GM19455 (cell line): ENCODE results near the gene FURIN.
A peak's percentile ranks its signal among the peaks of the same experiment; 100 is the strongest.
"Not testable (repeated sequence)": the region's sequence is repeated elsewhere in the genome, so short reads cannot be mapped to it uniquely, and the experiment has no call there.

Experiments
- ATAC-seq: cut with Tn5 transposase; IDR thresholded peaks from one replicate; pipeline ENCODE4 v1.9.1; 2021; ENCODE audit not compliant: unreplicated experiment

FURIN gene

DNA sequence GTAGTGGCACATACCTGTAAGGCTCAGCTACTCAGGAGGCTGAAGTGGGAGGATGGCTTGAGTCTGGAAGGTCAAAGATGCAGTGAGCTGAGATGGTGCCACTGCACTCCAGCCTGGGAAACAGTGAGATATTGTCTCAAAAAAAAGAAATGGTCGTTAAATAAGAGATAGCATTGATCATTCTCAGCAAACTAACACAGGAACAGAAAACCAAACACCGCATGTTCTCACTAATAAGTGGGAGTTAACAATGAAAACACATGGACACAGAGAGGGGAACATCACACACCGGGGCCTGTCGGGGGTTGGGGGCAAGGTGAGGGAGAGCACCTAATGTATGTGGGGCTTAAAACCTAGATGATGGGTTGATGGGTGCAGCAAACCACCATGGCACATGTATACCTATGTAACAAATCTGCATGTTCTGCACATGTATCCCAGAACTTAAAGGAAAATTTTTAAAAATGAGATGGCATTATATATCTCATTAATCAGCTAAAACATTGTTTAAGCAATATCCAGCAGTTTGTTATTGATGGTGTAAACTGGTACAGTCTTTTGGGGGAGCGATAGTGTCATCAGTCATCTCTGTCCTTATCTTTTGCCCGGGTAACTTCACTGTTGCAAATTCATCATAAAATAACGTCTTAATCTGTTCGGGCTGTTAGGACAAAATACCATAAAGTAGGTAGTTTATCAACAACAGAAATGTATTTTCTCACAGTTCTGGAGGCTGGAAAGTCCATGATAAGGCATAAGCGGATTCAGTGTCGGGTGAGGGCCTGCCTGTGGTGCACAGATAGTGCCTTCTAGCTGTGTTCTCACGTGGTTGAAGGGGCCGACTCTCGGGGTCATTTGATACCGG lies 33.0 kb downstream of the FURIN start:
- no peak for ATAC-seq

DNA sequence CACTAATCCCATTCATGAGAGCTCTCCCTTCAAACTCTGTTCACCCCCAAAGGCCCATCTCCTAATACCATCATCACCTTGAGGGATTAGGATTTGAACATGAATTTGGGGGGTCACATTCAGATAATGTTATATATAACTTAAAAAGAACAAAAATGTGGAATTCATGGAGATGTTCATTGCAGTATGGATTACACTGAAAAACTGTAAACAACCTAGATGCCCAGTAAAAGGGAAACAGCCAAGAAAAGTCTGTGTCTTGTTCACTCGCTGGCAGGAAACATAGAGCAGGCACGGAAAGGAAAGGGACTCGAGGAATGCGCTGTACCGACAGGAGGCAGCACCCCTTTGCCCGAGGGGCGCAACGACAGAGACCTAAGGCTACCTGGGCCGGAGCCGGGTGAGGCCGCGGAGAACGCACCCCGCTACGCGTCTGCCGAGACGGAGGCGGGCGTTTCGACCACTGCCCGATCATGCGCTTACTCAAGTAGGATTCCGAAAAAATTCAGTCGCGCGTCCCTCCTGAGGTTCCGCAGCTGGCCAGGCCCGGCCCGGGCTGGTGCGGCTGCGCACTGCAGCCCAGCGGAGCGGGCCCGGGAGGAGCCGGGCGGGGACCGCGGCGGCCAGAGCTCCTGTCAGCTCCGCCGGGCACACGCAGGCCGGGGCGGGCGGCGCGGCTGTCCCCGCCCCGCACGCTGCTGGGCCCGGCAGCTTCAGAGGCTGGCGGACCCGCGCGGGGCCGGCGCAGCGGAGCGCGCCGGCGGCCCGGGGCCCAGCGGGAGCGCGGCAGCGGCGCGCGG lies 33.9 kb downstream of the FURIN start:
- peak; percentile 75 for ATAC-seq

DNA sequence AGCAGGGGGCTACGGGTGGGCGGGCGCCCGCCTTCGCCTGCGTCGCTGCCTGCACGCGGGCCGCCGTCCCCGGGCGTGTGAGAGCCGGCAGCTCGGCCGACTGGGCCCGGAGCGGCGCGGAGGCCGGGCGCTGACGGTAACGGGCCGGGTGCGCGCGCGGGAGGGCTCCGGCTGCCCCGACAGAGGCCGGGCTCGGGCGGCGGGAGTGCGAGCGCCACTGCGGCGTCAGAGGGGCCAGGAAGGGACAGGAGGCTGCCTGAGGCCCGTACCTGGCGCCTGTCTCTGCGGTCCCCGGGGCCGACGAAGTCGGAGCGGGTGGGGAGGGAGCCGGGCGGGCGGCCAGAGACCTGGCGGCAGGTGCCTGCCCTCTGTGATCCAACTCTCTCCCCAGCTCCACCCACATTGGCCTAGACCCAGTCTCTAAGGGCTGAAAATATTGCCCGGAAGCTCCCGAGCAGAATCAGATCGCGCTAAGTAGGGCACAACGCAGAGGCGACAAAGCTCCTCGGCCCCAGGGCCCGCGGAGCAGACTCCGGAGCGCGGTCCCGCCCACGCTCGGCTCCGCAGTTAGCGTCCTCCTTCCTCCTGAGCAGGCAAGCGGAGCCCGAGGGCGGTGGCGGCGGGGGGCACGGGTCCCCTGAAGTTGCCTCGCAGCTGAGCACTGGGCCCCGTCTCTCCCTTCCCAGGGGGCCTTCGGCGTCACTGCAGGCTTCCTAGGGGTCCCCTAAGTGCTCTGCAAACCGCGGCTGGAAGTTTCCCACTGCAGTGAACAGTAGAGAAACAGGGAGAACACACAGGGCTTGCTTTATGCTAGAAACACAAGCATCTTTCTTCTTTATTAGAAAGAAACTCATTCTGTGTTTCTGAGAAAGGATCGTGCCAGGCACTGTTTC lies 34.7 kb downstream of the FURIN start, which contains the start of gene MAN2A2:
TSS of gene MAN2A2 (plus strand) at position 463 of the 893 bp plus-strand sequence. CDS start 906 bp downstream, outside the sequence.
- ATAC-seq = peak; percentile 46

DNA sequence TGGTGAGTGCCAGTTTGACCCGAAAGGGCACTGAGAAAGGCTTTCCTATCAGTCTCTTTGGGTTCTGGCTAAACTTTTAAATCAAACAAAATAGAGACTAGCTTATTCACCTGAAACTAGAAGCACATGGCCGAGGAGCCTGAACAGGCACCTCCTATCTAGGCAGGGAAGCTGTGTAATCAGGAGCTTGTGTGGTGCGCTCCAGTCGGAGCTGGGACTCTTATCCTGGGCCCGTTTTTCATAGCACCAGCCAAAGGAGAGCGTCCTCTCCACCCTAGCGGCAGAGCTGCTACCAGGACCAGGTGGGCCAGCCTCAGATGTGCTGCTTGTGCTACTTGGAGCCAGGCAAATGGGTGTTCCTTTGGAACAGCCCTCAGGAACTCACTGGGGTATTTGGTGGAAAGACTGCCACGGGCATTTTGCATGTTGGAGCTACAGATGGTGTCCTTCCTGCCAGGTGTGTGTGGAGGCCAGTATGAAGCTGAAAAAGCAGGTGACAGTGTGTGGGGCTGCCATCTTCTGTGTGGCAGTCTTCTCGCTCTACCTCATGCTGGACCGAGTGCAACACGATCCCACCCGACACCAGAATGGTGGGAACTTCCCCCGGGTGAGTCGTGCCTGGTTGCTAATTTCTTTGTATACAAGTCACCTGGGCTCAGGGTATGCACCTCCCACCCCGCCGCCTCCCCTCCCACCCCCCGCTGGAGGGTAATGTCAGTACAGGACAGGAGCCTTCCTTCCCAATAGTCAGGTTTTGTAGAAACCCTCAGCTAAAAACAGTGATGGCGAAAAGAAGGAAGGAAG lies 35.5 kb downstream of the FURIN start:
- ATAC-seq = no peak

DNA sequence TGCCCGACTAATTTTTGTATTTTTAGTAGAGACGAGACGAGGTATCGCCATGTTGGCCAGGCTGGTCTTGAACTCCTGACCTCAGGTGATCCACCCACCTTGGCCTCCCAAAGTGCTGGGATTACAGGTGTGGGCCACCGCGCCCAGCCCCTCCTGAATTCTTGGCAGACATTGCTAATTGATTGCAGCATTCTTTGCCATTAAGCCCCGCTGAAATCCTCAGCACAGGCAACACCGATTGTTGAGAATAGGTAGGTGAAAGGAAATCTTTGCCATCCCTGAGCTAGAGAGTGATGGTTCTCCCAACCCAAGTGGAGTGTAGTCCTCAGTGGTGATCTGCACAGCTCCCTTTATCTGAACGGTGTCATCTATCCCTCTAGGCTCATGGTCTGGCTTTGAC lies 36.4 kb downstream of the FURIN start:
- ATAC-seq = no peak

DNA sequence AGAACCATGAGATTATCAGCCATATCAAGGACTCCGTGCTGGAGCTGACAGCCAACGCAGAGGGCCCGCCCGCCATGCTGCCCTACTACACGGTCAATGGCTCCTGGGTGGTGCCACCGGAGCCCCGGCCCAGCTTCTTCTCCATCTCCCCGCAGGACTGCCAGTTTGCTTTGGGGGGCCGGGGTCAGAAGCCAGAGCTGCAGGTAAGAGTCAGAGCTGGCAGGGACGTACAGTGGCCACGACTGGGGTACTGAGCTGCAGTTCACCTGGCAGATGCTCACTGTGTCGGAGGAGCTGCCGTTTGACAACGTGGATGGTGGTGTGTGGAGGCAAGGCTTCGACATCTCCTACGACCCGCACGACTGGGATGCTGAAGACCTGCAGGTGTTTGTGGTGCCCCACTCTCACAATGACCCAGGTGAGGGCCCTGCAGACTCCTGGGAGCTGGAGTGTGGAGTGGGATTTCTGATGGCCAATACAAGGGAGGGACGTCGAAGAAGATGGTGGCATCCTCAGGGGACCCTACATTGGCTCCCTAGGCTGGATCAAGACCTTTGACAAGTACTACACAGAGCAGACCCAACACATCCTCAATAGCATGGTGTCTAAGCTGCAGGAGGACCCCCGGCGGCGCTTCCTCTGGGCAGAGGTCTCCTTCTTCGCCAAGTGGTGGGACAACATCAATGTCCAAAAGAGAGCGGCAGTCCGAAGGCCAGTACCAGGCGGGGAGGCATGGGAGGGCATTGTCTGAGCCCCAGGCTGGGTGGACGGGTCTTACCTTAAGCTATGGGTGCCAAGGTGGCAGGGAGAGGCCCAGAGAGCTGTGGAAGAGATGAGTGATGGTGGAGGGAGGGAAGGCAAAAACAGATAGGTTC lies 37.2 kb downstream of the FURIN start:
- no peak for ATAC-seq

DNA sequence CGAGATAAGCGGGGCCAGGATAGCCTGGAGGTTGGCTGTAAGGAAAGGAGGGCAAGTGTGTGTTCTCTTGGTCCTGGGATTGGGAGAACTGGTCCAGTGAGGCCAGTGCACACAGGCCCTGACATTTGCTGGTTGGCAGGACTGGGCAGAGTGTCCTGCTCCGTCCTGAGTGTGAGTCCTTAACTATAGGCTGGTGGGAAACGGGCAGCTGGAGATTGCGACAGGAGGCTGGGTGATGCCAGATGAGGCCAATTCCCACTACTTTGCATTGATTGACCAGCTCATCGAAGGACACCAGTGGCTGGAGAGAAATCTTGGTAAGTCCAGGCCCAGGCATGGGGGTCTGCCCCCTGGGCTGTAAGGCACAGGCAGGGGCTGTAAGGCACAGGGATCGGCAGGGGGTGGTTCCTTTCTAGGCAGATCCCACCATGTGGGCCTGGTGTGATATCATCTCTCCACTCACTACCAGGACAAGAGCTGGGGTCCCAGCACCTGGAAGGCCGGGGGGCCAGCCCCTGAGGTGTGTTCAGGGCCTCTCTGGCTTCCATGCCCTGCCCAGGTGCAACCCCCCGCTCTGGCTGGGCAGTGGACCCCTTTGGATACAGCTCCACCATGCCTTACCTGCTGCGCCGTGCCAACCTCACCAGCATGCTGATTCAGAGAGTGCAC lies 37.9 kb downstream of the FURIN start:
- ATAC-seq = no peak

DNA sequence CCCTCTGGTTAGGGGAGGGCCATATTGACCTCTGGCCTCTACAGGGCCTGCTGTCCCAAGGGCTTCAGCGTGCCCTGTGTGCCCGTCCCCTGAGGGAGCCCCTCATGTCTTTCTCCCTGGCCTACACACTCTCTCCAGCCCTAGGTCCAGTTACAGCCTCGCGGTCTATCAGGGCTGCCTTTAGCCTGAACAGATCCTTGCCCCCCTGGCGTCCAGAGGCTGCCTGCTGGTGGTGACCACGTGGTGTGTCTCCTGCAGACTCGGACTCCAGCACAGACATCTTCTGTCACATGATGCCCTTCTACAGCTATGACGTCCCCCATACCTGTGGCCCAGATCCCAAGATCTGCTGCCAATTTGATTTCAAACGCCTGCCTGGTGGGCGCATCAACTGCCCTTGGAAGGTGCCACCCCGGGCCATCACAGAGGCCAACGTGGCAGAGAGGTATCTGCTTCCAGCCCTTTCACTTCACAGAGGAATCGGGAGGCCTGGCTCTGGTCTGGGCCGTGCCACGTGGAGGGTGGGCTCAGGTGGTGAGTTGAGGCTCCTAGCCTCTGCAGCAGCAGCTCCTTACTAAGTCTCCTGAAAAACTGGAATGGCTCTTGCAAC lies 38.8 kb downstream of the FURIN start:
- no peak for ATAC-seq

DNA sequence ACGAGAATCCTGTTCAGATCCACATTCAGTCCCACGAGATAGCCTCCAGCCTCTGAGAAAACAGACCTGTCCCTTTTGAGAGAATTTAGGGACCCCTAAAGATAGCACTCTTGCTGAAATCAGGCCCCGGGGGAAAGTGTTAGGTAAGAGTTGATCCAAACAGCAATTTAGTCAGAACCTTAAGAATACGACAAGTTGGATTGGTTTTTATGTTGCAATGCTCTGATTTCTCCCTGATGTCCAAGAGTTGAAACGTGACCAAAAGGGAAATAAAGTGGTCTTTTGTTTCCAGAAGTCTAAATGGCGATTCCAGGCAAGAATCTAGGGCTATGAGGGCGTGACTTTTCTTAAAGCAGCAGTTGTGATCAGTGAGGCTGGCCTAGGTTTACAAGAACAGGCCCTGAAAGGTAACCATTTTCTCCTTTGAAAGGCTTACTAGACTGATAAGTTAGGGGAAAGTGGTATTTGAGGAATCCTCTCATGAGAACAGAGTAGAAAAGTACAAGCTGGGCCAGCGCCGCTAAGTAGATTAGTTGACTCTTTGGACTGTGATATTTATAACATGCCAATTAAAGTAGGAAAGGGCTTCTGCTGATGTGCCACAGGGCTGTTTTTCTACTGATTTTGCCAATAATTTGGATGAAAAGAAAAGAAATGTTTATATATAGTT lies 39.6 kb downstream of the FURIN start:
- ATAC-seq = no peak

DNA sequence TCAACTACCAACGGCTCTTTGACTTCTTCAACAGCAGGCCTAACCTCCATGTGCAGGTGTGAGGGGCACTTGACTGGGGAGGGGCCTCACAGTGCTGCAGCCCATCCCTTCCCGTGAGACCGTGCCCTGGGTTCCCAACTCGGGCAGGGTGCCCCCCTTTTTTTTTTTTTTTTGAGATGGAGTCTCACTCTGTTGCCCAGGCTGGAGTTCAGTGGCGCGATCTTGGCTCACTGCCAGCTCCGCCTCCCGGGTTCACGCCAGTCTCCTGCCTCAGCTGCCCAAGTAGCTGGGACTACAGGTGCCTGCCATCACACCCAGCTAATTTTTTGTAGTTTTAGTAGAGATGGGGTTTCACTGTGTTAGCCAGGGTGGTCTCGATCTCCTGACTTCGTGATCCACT lies 41.1 kb downstream of the FURIN start:
- ATAC-seq = not testable (repeated sequence)

DNA sequence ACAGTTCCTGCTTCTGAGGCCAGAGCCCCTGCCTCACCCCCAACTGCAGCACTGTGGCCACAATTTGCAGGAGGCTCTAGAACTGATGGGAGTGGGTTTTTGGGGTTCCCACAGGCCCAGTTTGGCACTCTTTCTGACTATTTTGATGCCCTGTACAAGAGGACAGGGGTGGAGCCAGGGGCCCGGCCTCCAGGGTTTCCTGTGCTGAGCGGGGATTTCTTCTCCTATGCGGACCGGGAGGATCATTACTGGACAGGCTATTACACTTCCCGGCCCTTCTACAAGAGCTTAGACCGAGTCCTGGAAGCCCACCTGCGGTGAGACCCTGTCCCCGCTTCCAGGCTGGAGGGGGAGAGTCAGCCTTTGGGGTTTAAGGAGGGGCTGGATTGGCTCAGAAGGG lies 41.6 kb downstream of the FURIN start:
- no peak for ATAC-seq

DNA sequence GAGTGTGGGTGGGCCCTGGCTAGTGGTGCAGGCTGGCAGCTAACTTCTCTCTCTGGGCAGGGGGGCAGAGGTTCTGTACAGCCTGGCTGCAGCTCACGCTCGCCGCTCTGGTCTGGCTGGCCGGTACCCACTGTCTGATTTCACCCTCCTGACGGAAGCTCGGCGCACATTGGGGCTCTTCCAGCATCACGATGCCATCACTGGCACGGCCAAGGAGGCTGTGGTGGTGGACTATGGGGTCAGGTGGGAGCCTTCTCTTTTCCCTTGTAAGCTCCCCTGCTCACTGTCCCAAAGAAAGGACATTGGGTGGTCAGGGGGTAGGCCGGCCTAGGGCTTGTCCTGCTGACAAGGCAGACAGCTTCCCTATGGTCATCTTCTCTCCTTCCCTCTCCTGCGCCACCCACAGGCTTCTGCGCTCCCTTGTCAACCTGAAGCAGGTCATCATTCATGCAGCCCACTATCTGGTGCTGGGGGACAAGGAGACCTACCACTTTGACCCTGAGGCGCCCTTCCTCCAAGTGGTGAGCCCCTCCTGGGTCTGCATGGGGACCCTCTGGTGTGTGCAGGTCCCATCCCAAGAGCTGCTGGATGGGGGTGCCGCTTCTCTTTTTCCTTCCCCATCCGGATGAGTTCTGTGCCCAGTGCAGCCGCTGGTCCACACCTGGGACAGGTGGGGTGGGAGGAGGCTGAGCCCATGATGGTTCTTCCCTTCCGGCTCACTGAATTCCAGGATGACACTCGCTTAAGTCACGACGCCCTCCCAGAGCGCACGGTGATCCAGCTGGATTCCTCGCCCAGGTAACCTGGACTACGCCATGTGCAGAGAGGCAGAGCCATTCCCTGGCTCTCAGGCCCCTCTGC lies 42.3 kb downstream of the FURIN start:
- ATAC-seq = no peak

DNA sequence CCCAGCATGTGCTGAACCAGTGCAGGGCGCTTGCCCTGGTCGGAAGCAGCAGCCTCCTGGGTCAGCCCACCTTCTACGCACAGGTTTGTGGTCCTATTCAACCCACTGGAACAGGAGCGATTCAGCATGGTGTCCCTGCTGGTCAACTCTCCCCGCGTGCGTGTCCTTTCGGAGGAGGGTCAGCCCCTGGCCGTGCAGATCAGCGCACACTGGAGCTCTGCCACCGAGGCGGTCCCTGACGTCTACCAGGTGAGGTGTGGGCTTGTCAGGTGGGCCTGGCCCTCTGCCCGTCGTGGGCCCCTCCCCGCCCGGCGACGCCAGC lies 42.9 kb downstream of the FURIN start:
- ATAC-seq = no peak

DNA sequence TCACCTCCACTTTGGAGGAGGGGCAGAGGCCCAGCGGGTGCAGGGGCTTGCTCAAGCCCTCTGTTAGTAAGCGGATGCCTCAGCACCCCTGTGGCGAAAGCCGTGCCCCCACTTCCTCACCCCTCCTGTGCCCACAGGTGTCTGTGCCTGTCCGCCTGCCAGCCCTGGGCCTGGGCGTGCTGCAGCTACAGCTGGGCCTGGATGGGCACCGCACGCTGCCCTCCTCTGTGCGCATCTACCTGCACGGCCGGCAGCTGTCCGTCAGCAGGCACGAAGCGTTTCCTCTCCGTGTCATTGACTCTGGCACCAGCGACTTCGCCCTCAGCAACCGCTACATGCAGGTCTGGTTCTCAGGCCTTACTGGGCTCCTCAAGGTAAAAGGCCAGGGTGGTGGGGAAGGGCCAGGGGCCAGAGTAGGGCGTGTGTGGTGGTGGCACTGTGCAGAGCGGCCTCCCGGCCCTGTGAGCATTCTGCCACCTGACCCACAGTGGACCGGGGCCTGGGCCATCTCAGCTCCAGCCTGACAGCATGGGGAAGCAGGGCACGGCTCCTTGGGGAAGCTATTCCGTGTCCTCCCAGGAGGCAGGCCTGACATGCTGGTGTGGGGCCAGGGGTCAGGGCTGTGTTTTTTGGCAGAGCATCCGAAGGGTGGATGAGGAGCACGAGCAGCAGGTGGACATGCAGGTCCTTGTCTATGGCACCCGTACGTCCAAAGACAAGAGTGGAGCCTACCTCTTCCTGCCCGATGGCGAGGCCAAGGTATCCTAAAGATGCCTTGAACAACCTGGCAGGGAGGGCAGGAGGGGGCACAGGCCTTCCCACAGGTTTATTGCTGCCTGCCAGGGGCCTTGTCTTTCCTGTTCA lies 43.8 kb downstream of the FURIN start:
- ATAC-seq = no peak

DNA sequence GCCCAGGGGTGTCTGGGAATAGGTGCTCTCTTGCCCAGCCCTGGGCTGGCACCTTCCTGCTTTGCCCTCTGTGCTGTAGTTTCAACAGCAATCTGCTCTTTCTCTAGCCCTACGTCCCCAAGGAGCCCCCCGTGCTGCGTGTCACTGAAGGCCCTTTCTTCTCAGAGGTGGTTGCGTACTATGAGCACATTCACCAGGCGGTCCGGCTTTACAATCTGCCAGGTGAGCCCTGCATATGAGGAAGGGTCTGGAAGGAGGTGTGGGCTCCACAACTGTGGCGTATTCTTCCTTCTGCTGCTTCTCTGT lies 44.3 kb downstream of the FURIN start:
- no peak for ATAC-seq

DNA sequence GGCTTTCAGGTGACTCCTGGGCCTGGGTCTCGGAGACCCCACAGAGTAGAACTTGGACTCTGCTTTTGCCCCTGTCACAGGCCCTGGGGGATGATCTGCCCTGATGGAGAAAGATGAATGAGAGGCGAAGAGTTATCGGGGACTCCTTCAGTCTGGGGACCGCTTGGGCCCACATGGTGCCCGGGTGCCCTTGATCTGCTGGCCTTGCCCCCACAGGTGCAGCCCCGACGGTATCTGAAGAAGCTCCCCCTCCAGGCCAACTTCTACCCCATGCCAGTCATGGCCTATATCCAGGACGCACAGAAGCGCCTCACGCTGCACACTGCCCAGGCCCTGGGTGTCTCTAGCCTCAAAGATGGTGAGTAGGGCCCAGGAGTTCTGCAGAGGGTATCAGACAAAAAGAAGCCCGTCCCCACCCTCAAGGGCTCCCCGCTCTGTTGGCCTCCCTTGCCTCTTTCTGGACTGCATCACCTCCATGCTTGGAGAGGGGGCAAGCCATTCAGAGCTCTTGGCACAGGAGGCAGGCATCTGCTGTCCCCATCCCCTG lies 45.1 kb downstream of the FURIN start:
- ATAC-seq = no peak
